GM12892 (cell line): ENCODE measurements around the gene LIN28A.
A peak's percentile ranks its signal among the peaks of the same experiment; 100 is the strongest.

ENCODE experiments used
- POLR2A ChIP-seq: IDR thresholded peaks from 2 replicates; pipeline ENCODE4 v1.6.1; 2011; ENCODE audit warnings: low read depth, low read length, control low read depth
- POLR2AphosphoS5 ChIP-seq: IDR thresholded peaks from 2 replicates; pipeline ENCODE4 v1.6.1; 2011; ENCODE audit warnings: low read depth, low read length, control low read depth
- TAF1 ChIP-seq: IDR thresholded peaks from 2 replicates; pipeline ENCODE4 v1.6.1; 2011; ENCODE audit warnings: low read depth, mild to moderate bottlenecking, control low read depth, low read length, borderline replicate concordance

- TF ChIP-seq POLR2A (no peak), TAF1 (no peak), POLR2AphosphoS5 (peak; percentile 45; the same call in 1 of the 2 replicates)
Observed at GRCh38 chr1:26477446-26478152, 67.0 kb downstream of the LIN28A start.
